ENCODE measurements around the gene SYNPR. TPM values are rescaled to one million over a fixed set of nuclear protein-coding genes. Genes with fewer than 3 reads are reported as not detected.

SYNPR gene
- total RNA-seq, 4 donors from 2014 or later = 0.17 to 0.58 TPM; not detected in 2

DNA sequence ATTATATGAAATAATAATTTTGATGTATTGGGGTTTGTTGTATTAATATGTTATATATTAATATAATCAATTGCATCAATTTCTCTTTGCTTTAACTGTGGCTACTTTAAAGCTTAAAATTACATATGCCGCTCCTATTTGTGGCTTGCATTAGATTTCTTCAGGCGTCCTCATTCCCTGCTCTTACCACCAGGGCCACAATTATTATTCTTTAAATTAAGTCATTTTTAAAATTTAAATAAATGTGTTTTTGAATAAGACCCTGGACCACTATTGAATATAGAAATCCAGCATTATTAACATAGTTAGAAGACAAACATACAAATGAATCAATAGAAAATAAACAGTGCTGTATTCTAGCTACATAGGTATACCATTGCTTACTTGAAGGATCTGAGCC, 318.9 kb downstream of the SYNPR start:
- no peak overlapping the region for H3K4me3 ChIP-seq
- no peaks in the 10 kb centered on the region for H3K36me3 ChIP-seq
- DNase-seq (ENCODE audit: extremely low spot score) = no peak
- H3K27ac ChIP-seq (replicated peaks in 1 of 4) = no peak overlapping the region
- TF ChIP-seq EP300 (IDR thresholded peaks at IDR 0.05) (no peak), POLR2AphosphoS5 (IDR thresholded peaks at IDR 0.05) (no peak), CTCF (IDR thresholded peaks at IDR 0.05) (no peak), POLR2A (IDR thresholded peaks at IDR 0.05; ENCODE audit: low read depth) (no peak)
- no peaks in the 10 kb centered on the region for H3K27me3 ChIP-seq
- WGBS = 68% methylated on average over 2 of the region's 2 CpGs
- intact Hi-C loops (cut with DNase I) = no loop called here
- no peaks in the 10 kb centered on the region for H3K9me3 ChIP-seq
- no peaks in the 10 kb centered on the region for H3K4me1 ChIP-seq

- intact Hi-C loops (cut with DNase I) = no loop called here
- WGBS = 68% methylated on average over 3 of the region's 3 CpGs
- no peaks in the 10 kb centered on the region for H3K36me3 ChIP-seq
- no peaks in the 10 kb centered on the region for H3K9me3 ChIP-seq
- TF ChIP-seq CTCF (IDR thresholded peaks at IDR 0.05) (no peak), EP300 (IDR thresholded peaks at IDR 0.05) (no peak), POLR2A (IDR thresholded peaks at IDR 0.05; ENCODE audit: low read depth) (no peak), POLR2AphosphoS5 (IDR thresholded peaks at IDR 0.05) (no peak)
- H3K4me3 ChIP-seq = no peak overlapping the region
- H3K4me1 ChIP-seq = no peaks in the 10 kb centered on the region
- no peak overlapping the region for H3K27ac ChIP-seq (replicated peaks in 1 of 4)
- DNase-seq (ENCODE audit: extremely low spot score) = no peak
- no peaks in the 10 kb centered on the region for H3K27me3 ChIP-seq
Observed at GRCh38 chr3:63607716-63608115, 329.6 kb downstream of the SYNPR start.

DNA sequence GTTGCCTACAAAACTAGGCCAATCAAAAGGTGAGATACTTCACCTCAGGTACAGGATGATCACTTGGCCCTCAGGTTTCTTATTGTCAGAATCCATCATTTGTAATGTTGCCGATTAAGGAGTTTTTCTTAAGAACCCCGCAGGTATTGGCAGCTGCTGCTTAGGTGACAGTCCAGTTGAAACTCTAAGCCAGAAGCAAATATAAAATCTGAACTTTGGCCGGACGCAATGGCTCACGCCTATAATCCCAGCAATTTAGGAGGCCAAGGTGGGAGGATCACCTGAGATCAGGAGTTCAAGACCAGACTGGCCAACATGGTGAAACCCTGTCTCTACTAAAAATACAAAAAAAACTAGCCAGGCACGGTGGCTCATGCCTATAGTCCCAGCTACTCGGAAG, 331.3 kb downstream of the SYNPR start:
- TF ChIP-seq POLR2A (IDR thresholded peaks at IDR 0.05; ENCODE audit: low read depth) (no peak), EP300 (IDR thresholded peaks at IDR 0.05) (no peak), CTCF (IDR thresholded peaks at IDR 0.05) (no peak), POLR2AphosphoS5 (IDR thresholded peaks at IDR 0.05) (no peak)
- Histone ChIP-seq H3K4me3 (no peak overlapping the region), H3K27ac (replicated peaks in 1 of 4) (no peak overlapping the region), H3K9me3 (no peaks in the 10 kb centered on the region), H3K27me3 (no peaks in the 10 kb centered on the region), H3K36me3 (no peaks in the 10 kb centered on the region), H3K4me1 (no peaks in the 10 kb centered on the region)
- intact Hi-C loops (cut with DNase I) = no loop called here
- WGBS = 87% methylated on average over 7 of the region's 7 CpGs
- DNase-seq (ENCODE audit: extremely low spot score) = no peak

GRCh38 chr3:63609834-63610233, 331.7 kb downstream of the SYNPR start:
- DNase-seq (ENCODE audit: extremely low spot score) = no peak
- intact Hi-C loops (cut with DNase I) = no loop called here
- no peaks in the 10 kb centered on the region for H3K9me3 ChIP-seq
- no peak overlapping the region for H3K4me3 ChIP-seq
- no peaks in the 10 kb centered on the region for H3K27me3 ChIP-seq
- H3K27ac ChIP-seq (replicated peaks in 1 of 4) = no peak overlapping the region
- no peaks in the 10 kb centered on the region for H3K4me1 ChIP-seq
- H3K36me3 ChIP-seq = no peaks in the 10 kb centered on the region
- TF ChIP-seq EP300 (IDR thresholded peaks at IDR 0.05) (no peak), CTCF (IDR thresholded peaks at IDR 0.05) (no peak), POLR2A (IDR thresholded peaks at IDR 0.05; ENCODE audit: low read depth) (no peak), POLR2AphosphoS5 (IDR thresholded peaks at IDR 0.05) (no peak)
- WGBS = 91% methylated on average over 4 of the region's 4 CpGs

DNA sequence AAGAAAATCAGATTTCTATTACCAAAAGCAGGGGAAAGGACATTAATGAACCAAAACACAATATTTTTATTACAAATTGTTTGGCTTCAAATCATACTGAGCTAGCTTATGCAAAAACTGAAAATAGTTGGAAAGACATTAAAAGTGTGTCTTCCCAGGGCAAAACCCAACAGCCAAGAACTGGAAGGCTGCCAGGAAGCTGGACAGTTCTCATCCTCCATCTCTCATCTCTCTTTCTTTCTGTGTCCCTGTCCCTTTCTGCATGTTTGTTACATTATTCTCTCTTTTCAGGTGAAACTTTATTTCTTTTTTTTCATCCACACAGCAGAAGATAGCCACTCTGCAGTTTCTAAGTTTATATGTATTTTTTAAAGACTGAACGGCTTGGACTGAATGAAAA, 333.3 kb downstream of the SYNPR start:
- no peak for DNase-seq (ENCODE audit: extremely low spot score)
- WGBS = 83% methylated on average over 1 of the region's 1 CpG
- no peak overlapping the region for H3K27ac ChIP-seq (replicated peaks in 1 of 4)
- no peaks in the 10 kb centered on the region for H3K36me3 ChIP-seq
- no peaks in the 10 kb centered on the region for H3K9me3 ChIP-seq
- TF ChIP-seq POLR2A (IDR thresholded peaks at IDR 0.05; ENCODE audit: low read depth) = no peak
- TF ChIP-seq CTCF (IDR thresholded peaks at IDR 0.05) = no peak
- TF ChIP-seq POLR2AphosphoS5 (IDR thresholded peaks at IDR 0.05) = no peak
- TF ChIP-seq EP300 (IDR thresholded peaks at IDR 0.05) = no peak
- H3K4me3 ChIP-seq = no peak overlapping the region
- H3K27me3 ChIP-seq = no peaks in the 10 kb centered on the region
- no peaks in the 10 kb centered on the region for H3K4me1 ChIP-seq
- intact Hi-C loops (cut with DNase I) = no loop called here
